ENCODE data around the gene UBL4B.
"Not testable (repeated sequence)": the region's sequence is repeated elsewhere in the genome, so short reads cannot be mapped to it uniquely, and the experiment has no call there.

The UBL4B gene

DNA sequence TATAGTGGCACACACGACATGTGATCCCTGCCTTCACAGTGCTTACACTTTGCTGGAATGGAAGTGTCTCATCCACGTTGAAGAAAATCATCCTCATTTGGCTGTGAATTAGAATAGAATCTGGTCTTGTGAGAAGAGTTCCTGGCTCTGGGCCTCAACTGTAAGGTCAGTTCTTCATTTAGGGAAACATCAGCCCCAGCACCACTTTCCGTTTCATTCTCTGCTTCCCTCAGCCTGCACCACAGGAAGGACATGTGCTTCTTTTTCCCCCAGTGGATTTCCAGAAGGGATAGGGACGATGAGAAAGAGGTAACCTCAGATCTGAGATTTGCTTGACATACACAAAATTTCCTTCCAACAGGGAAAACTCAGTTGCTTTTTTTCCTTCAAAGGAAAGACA is 38.1 kb upstream of the UBL4B start:
- in situ Hi-C loops (cut with HindIII; ENCODE audit: low pct_unique_long_range_greater_than_20kb, low sequenced_read_pairs) = no loop called here
- TF ChIP-seq JUND (IDR thresholded peaks at IDR 0.05; ENCODE audit: low read depth) = no peak
- no peak for DNase-seq (ENCODE audit: low read depth in 1 of 2, low spot score in 1 of 2)

DNA sequence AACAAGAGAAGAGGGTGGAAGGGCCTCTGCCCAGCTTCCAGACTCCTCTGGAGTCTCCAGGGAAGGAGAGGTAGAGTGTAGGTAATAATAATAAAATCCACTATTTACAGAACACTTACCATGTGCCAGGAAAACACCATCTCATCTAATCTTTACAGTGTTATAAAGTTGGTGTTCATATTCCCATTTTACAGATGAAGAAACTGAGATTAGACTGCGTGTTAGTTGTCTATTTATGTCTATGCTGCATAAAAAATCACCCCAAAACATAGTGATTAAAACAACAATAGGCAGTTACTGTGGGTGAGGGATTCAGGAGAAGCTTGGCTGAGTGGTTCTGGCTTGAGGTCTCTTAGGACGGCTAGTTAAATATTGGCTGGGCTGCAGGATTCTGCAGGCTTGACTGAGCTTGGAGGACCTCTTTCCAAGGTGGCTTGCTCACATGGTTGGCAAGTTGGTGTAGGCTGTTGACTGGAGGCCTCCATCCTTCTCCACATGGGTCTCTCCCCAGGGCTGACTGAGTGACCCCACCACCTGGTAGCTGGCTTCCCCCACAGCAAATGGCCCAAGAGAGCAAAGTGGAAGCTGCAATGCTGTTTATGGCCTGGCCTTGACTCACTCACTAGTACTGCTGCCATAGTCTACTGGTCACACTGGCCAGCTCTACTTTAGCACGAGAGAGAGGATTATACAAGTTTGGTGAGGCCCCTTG is 35.3 kb upstream of the UBL4B start:
- in situ Hi-C loops (cut with HindIII; ENCODE audit: low pct_unique_long_range_greater_than_20kb, low sequenced_read_pairs) = no loop called here
- no peak for DNase-seq (ENCODE audit: low read depth in 1 of 2, low spot score in 1 of 2)
- no peak for TF ChIP-seq JUND (IDR thresholded peaks at IDR 0.05; ENCODE audit: low read depth)

DNA sequence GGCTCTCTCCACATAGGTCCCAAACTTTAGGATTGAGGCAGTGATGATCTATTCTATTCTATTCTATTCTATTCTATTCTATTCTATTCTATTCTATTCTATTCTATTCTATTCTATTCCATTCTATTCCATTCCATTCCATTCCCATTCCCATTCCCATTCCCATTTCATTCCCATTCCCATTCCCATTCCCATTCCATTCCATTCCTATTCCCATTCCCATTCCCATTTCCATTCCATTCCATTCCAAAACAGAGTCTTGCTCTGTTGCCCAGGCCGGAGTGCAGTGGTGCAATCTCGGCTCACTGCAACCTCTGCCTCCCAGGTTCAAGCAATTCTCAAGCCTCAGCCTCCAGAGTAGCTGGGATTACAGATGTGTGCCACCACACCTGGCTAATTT is 32.2 kb upstream of the UBL4B start:
- DNase-seq (ENCODE audit: low read depth in 1 of 2, low spot score in 1 of 2); in situ Hi-C loops (cut with HindIII; ENCODE audit: low pct_unique_long_range_greater_than_20kb, low sequenced_read_pairs): not testable (repeated sequence)

DNA sequence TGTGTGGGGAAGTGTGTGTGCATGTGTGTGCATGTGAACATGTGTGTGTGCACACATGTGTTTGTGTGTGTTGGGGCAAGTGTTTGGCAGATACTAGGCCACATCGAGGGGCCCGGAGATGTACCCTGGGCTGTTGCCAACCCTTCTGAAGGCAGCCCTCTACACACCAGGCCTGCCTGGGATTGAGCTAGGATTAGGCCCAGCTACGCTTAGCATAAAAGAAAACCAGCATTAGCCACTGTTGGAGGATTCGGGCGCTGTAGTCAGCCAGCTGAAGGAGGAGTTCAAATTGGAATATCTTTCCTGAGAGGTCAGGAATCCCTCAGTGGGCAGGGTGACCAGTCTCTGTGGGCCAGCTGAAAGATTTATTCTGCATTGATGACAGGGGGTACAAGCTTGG is 31.2 kb upstream of the UBL4B start:
- in situ Hi-C loops (cut with HindIII; ENCODE audit: low pct_unique_long_range_greater_than_20kb, low sequenced_read_pairs) = no loop called here
- no peak for TF ChIP-seq JUND (IDR thresholded peaks at IDR 0.05; ENCODE audit: low read depth)
- DNase-seq (ENCODE audit: low read depth in 1 of 2, low spot score in 1 of 2) = no peak

DNA sequence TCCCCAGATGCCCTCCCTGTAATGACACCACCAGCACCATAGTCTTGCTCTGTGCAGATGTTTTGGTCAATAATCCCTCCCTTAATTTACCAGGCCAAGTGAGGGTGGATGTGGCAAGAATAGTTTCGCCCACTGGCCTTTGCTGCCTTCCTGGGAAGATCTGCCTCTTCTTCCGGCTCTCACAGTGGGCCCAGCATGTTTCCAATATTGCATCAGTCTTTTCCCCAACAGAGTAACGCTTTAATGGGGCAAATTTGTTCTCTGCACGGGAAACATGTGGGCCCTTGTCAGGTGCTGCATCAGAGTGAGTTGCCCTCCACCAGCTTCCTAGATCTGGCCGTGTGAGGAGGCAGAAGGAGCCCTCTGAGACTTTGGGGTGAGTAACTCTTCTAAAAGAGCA is 29.8 kb upstream of the UBL4B start:
- in situ Hi-C loops (cut with HindIII; ENCODE audit: low pct_unique_long_range_greater_than_20kb, low sequenced_read_pairs) = no loop called here
- no peak for DNase-seq (ENCODE audit: low read depth in 1 of 2, low spot score in 1 of 2)
- TF ChIP-seq JUND (IDR thresholded peaks at IDR 0.05; ENCODE audit: low read depth) = no peak

DNA sequence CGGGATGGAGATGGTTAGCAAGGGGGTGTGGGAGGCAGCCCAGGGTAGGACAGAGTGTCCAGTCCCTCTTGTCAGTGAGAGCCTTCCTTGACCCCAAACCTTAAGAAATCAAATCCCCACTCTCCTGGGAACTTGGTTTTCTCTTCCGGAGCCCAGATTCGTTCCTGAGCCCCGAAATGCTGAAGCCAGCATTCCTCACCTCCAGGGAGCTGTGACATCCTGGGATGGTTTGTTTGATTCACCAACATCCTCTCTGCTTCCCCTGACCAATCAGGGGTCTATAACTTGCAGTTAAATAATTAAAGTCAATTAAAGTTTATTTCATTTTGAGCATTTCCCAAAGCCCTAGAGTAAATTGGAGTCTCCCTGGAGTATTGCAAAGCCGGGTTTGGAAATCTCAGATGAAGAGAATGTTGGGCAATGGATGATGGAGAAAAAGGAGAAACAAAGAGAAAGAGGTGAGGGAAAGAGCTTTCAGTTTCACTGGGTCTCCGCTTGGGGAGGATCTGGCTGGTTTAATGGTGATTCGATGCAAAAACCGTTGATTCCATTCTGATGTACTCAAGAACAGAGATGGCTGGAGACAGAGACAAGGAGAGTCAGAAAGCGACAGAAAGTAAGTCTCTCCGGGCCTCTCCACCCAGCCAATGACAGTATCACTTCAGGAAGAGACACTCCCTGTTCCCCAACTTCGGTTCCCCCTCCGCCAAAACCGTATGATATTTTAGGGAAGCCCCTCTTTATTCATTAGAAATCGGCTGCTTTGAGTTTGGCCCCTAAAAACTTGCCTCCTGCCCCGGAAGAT is 29.0 kb upstream of the UBL4B start:
- DNase-seq (ENCODE audit: low read depth in 1 of 2, low spot score in 1 of 2) = no peak
- TF ChIP-seq JUND (IDR thresholded peaks at IDR 0.05; ENCODE audit: low read depth) = no peak
- in situ Hi-C loops (cut with HindIII; ENCODE audit: low pct_unique_long_range_greater_than_20kb, low sequenced_read_pairs) = no loop called here

DNA sequence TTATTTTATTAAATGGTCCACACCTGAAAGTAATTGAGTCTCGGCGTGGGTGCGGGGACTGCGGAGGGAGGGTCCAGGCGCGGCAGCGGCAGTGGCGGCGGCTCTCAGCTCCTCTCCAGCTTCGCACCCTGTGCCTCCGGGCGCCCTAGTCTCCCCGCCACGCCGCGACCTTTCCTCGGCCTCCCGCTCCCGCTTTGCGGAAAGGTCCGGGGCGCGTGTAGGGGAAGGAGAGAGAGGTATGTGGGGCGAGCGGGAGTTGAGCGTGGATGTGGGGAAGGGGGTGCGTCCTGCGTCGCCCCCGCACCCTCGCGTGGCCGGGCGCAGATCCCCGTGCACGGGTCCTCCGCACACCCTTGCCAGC is 28.4 kb upstream of the UBL4B start:
- DNase-seq (ENCODE audit: low read depth in 1 of 2, low spot score in 1 of 2) = no peak
- TF ChIP-seq JUND (IDR thresholded peaks at IDR 0.05; ENCODE audit: low read depth) = no peak
- in situ Hi-C loops (cut with HindIII; ENCODE audit: low pct_unique_long_range_greater_than_20kb, low sequenced_read_pairs) = no loop called here

DNA sequence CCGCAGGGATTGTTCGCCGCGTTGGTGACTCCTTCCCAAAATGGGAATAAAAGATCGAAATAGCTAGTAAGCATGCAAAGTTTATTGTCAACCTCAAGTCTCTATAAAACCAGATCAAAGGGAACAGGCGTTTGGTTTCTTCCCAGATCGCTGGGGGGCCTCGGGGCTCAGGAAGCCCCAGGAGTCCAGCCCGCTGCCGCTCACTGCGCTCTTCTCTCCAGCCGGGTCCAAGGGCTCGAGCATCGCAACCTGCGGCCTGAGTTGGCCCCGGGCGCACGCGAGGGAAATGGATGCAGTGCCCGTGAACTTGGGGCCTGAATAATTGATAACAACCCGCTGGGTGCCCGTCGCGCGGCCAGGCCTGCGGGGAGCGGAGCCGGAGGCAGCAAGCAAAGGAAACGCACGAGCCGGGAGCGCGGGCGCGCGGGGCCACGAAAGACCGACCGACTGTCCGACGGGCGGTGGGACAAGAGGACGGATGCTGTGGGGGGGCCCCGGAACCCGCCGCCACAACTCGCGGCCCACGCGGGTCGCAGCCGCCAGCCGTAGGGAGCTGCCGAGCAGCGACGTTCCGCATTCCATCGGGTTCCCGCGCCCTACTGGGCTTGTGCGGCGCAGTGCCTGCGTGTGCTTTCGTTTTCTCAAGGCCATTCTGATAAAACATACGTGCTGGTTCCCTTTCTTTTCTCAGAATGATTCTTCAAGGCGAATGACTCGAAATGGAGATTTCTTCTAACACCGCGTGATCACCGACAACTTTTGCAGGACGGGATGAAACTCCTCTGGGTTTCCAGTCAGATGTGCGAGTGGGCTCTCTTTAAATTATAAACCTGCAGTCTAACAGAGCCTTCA is 27.8 kb upstream of the UBL4B start:
- DNase-seq (ENCODE audit: low read depth in 1 of 2, low spot score in 1 of 2) = no peak
- TF ChIP-seq JUND (IDR thresholded peaks at IDR 0.05; ENCODE audit: low read depth) = no peak
- in situ Hi-C loops (cut with HindIII; ENCODE audit: low pct_unique_long_range_greater_than_20kb, low sequenced_read_pairs) = no loop called here

DNA sequence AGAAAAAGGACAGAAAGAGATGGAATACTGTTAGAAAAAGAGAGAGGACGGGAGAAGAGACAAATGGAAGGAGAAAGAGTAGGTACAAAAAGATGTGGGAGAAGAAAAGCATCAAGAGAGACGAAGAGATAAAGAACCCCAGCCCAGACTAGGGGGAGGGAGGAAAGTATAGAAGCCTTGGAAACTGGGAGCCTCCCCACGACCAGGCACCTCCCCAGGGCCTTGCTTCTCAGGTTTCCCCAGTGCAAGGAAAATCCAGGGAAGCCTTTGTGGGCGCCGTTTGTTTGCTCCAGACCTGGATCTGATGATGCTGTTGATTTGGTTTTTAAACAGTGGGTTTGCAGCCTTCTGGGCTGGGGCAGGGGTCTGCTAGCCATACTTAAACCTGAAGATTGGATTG is 26.6 kb upstream of the UBL4B start:
- DNase-seq (ENCODE audit: low read depth in 1 of 2, low spot score in 1 of 2) = no peak
- in situ Hi-C loops (cut with HindIII; ENCODE audit: low pct_unique_long_range_greater_than_20kb, low sequenced_read_pairs) = no loop called here
- no peak for TF ChIP-seq JUND (IDR thresholded peaks at IDR 0.05; ENCODE audit: low read depth)

DNA sequence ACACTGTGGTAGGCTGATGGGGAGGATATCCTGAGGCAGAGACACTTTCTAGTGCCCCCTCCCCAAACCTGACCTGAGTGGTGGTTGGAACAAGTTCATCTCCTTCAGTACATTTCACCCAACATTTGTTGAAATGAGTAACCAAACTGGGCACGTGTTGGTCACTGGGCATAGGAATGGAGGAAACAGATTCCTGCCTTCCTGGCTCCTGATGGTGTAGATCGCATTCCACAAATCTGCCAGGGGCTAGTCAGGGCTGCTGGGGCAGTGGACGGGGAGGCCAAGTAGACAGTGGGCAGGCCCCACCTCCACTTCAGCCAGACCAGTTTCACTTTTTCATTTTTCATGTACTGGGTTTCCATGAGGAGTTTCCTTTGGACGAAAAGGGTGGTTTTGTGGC is 25.3 kb upstream of the UBL4B start:
- peak; percentile 44 to 61 for DNase-seq (ENCODE audit: low read depth in 1 of 2, low spot score in 1 of 2)
- no peak for TF ChIP-seq JUND (IDR thresholded peaks at IDR 0.05; ENCODE audit: low read depth)
- in situ Hi-C loops (cut with HindIII; ENCODE audit: low pct_unique_long_range_greater_than_20kb, low sequenced_read_pairs) = no loop called here

DNA sequence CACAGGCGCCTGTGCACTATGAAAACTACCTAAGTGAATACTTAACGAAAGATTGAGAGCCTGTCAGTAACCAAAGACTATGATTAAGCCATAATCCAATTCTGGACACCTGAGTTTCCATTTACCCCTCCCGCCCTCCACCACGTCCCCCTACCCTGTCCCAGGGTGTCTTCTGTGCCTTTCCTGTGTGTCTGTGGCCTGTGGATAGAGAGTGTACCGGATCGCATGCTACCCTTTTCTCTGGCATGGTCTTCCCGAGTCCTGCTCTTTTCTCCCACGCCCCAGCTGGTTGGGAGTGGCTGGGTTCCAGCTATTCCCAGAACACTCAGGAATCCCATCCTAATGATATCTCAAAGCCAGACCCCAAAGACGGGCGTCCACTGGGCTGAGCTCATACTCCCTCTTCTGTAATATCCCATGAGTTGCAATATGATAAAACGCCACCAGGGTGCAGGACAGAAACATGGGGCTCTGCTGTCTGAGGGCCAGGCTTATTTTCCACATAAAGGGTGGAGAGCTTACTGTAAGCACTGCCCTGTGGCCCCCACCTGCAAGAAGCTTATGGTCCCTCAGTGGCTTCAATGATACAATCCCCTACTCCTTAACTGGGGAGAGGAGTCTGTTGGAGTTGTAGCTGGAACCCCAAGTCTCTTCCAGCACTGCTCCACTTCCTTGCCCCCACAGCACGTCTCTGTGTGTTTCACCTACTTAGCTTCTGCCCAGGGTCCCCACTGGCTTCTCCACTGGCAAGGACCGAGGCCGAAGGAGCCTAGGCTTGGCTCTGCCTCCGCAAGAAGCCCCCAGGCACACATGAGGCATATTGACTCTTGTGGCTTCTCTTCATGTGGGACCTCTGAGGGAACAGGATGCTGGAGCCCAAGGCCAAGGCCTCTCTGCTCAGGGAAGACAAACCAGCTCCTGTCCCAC is 24.2 kb upstream of the UBL4B start:
- no peak for TF ChIP-seq JUND (IDR thresholded peaks at IDR 0.05; ENCODE audit: low read depth)
- peak; percentile 70 to 72 for DNase-seq (ENCODE audit: low read depth in 1 of 2, low spot score in 1 of 2)

DNA sequence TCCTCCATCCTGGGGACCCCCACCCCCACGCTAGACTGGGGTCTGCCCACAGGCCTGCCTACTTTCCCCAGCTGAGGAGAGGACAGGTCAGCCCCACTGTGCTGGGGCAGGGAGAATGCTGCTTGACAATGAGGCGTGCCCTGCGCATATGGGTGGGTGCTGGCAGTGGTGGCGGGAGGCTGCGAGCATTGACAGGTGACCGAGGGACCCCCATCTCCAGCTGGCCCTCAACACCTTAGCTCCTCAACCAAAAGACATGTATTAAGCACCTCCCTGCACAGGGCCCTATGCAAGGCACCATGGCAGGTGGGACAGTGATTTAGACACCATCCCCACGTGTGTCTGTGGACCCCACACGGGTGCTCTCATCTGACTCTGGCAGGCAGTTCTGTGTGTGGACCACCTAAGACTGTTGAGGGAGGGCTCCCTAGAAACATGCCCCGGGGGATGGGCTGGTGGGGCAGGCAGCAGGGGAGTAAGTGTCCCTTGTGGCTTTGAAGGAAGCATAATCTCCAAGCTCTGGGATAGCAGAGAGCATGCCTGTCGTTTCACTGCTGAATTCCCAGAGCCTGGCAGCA is 23.4 kb upstream of the UBL4B start:
- in situ Hi-C loops (cut with HindIII; ENCODE audit: low pct_unique_long_range_greater_than_20kb, low sequenced_read_pairs) = no loop called here
- TF ChIP-seq JUND (IDR thresholded peaks at IDR 0.05; ENCODE audit: low read depth) = no peak
- DNase-seq (ENCODE audit: low read depth in 1 of 2, low spot score in 1 of 2) = no peak

More for the DNA sequence above, 24.2 kb upstream of the UBL4B start:
- in situ Hi-C loops (cut with HindIII; ENCODE audit: low pct_unique_long_range_greater_than_20kb, low sequenced_read_pairs) = no loop called here

Data from T47D (cell line).